Endodermal cell (in vitro differentiated cells): ENCODE data around the gene SEMA5A. TPM values are rescaled to one million over a fixed set of nuclear protein-coding genes. Genes with fewer than 3 reads are reported as not detected.

ENCODE experiments used
- DNase-seq: peaks from one replicate; pipeline ENCODE4 v3.0.0-alpha.2; 2017
- H3K27ac ChIP-seq: 2 replicates; pipeline ENCODE4 v1.5.1; 2013; ENCODE audit warnings: mild to moderate bottlenecking, low read depth, low read length, moderate library complexity
- H3K27me3 ChIP-seq: 2 replicates; pipeline ENCODE4 v1.6.1; 2013; ENCODE audit warnings: mild to moderate bottlenecking, low read length, moderate library complexity; ENCODE audit not compliant: insufficient read depth, control insufficient read depth, poor library complexity, severe bottlenecking
- H3K36me3 ChIP-seq: 2 replicates; pipeline ENCODE4 v1.7.0; 2013; ENCODE audit warnings: mild to moderate bottlenecking, low read length, moderate library complexity; ENCODE audit not compliant: control insufficient read depth, insufficient read depth
- H3K4me1 ChIP-seq: one replicate; pipeline ENCODE4 v1.7.0; 2013; ENCODE audit warnings: low read length; ENCODE audit not compliant: control insufficient read depth, insufficient read depth
- H3K4me3 ChIP-seq: 2 replicates; pipeline ENCODE4 v1.5.1; 2013; ENCODE audit warnings: mild to moderate bottlenecking, low read length, moderate library complexity
- H3K9ac ChIP-seq: 2 replicates; pipeline ENCODE4 v1.6.1; 2013; ENCODE audit warnings: mild to moderate bottlenecking, low read length, moderate library complexity; ENCODE audit not compliant: poor library complexity, severe bottlenecking; ENCODE audit errors: extremely low read depth
- H3K9me3 ChIP-seq: 2 replicates; pipeline ENCODE4 v1.6.1; 2013; ENCODE audit warnings: mild to moderate bottlenecking, low read length, moderate library complexity; ENCODE audit not compliant: control insufficient read depth
- H3K27ac Mint-ChIP-seq: 2 replicates; pipeline ENCODE4 v1.8.0; 2020; ENCODE audit warnings: mixed read lengths
- H3K27me3 Mint-ChIP-seq: 2 replicates; pipeline ENCODE4 v1.8.0; 2021; ENCODE audit warnings: mild to moderate bottlenecking, mixed read lengths; ENCODE audit not compliant: insufficient read depth
- H3K36me3 Mint-ChIP-seq: 2 replicates; pipeline ENCODE4 v1.8.0; 2020; ENCODE audit warnings: low read depth, mixed read lengths
- H3K4me1 Mint-ChIP-seq: 2 replicates; pipeline ENCODE4 v1.8.0; 2020; ENCODE audit warnings: mixed read lengths
- H3K4me3 Mint-ChIP-seq: 2 replicates; pipeline ENCODE4 v1.8.0; 2020; ENCODE audit warnings: mild to moderate bottlenecking, moderate library complexity, mixed read lengths
- H3K9me3 Mint-ChIP-seq: 2 replicates; pipeline ENCODE4 v1.8.0; 2020; ENCODE audit warnings: mild to moderate bottlenecking, mixed read lengths
- WGBS, 2 experiments: methylation state at CpG; one replicate each; pipeline versions ENCODE4 v1.1.5 to v1.1.7; 2013; ENCODE audit warnings: missing lambda C conversion rate in 2 of 2, mixed read lengths in 1 of 2; ENCODE audit not compliant: insufficient coverage in 1 of 2, insufficient read length in 1 of 2; 5-methylcytosine and 5-hydroxymethylcytosine counted together
- total RNA-seq, 2 donors: library from RNA; stranded (reverse); fragmentation: NEBNext Ultra II Directional in 1 of 2; extraction: Animal tissue kit (Norgen Biotek cat#: 25700) in 1 of 2; gene quantifications; 2 replicates in 1 of 2; 3 replicates in 1 of 2; pipeline ENCODE4 v1.2.1, GENCODE V29; 2021
- TF ChIP-seq, protein P1 (sequence below): fragments of 200-600 bp; sonication (generic); conservative IDR thresholded peaks from 2 replicates; pipeline ENCODE4 v1.5.0; 2021; ENCODE audit warnings: antibody characterized with exemption, mild to moderate bottlenecking

The SEMA5A gene
- total RNA-seq, 2 donors from 2014 or later = 46.8 to 77.8 TPM

DNA sequence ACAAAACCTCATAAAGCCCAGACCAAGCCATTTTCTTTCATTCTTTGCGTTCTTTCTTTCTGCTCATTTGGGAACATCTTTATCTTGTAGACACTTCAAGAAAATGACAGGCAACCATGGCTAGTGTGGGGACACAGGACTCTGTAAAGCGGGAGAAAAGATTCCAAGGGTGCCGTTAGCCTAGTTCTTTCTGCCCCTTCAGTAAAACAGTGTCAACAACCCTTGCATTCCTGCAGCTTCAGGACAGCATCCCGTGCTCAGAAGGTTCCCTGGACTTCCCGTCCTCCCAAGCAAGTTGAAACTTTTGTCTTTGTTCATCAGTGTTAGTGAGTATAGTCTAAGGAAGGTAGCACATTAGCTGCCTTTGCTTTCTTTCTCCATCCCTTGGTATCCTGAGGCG is 42.4 kb upstream of the SEMA5A start:
- Histone ChIP-seq H3K9me3 (peaks cover 53% of the 10 kb centered on the region), H3K27ac (no peak overlapping the region), H3K4me1 (no peaks in the 10 kb centered on the region), H3K4me3 (peak overlapping the region; percentile 16), H3K36me3 (peaks cover 56% of the 10 kb centered on the region), H3K27me3 (no peaks in the 10 kb centered on the region), H3K9ac (no peak overlapping the region)
- 74 to 97% methylated on average over 4 to 6 of the region's 6 CpGs for WGBS, 2 experiments
- H3K4me1 Mint-ChIP-seq = no peaks in the 10 kb centered on the region
- H3K9me3 Mint-ChIP-seq = peaks cover 7% of the 10 kb centered on the region
- TF ChIP-seq, protein P1, sequence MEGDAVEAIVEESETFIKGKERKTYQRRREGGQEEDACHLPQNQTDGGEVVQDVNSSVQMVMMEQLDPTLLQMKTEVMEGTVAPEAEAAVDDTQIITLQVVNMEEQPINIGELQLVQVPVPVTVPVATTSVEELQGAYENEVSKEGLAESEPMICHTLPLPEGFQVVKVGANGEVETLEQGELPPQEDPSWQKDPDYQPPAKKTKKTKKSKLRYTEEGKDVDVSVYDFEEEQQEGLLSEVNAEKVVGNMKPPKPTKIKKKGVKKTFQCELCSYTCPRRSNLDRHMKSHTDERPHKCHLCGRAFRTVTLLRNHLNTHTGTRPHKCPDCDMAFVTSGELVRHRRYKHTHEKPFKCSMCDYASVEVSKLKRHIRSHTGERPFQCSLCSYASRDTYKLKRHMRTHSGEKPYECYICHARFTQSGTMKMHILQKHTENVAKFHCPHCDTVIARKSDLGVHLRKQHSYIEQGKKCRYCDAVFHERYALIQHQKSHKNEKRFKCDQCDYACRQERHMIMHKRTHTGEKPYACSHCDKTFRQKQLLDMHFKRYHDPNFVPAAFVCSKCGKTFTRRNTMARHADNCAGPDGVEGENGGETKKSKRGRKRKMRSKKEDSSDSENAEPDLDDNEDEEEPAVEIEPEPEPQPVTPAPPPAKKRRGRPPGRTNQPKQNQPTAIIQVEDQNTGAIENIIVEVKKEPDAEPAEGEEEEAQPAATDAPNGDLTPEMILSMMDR = no peak
- H3K27me3 Mint-ChIP-seq = peaks cover 6% of the 10 kb centered on the region
- no peak overlapping the region for H3K27ac Mint-ChIP-seq
- no peak overlapping the region for H3K4me3 Mint-ChIP-seq
- peaks cover 20% of the 10 kb centered on the region for H3K36me3 Mint-ChIP-seq
- no peak for DNase-seq

DNA sequence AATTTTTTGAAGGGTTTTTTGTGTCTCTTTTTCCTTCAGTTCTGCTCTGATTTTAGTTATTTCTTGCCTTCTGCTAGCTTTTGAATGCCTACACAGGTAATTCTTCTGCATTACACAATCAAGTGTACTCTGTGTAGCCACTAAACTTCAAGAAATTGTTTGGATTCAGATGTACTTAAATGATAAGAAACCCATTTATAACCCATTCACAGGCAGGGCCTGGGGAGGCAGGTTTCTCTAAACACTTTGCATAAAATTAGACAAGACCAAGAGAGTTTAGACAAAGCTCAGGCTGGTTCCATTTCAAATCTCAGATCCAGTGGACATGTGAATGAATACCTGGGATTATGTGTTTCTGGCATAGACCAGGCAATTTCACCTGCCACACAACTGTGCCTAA is 41.3 kb upstream of the SEMA5A start:
- Histone ChIP-seq H3K27me3 (no peaks in the 10 kb centered on the region), H3K4me1 (no peaks in the 10 kb centered on the region), H3K36me3 (peaks cover 49% of the 10 kb centered on the region), H3K9ac (no peak overlapping the region), H3K9me3 (peaks cover 50% of the 10 kb centered on the region), H3K4me3 (peak overlapping the region; percentile 16), H3K27ac (no peak overlapping the region)
- no peak overlapping the region for H3K4me3 Mint-ChIP-seq
- peaks cover 7% of the 10 kb centered on the region for H3K9me3 Mint-ChIP-seq
- TF ChIP-seq, protein P1 = no peak
- H3K27me3 Mint-ChIP-seq = peaks cover 6% of the 10 kb centered on the region
- no peak for DNase-seq
- peaks cover 1% of the 10 kb centered on the region for H3K4me1 Mint-ChIP-seq
- peaks cover 20% of the 10 kb centered on the region for H3K36me3 Mint-ChIP-seq
- no peak overlapping the region for H3K27ac Mint-ChIP-seq

DNA sequence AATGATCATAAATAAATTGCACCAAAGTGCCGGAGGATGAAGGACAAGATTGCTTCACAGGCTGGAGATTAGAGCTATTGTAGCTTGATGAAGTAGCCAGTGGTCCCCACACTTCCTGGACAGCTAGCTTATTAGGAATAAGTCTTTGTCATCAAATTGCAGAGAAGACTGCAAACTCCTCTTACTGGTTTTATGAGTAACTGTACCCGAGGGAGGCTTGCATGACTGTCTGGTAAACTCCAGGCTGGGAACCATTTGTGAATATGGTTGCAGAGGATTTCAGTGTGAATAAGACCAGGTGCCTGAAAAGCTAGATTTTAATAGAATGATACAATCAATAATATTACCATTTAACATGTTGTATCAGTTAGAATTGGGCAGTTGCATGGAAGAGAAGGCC is 36.5 kb upstream of the SEMA5A start:
- no peak overlapping the region for H3K27ac ChIP-seq
- H3K9me3 Mint-ChIP-seq = peaks cover 3% of the 10 kb centered on the region
- WGBS, 2 experiments = 97 to 100% methylated on average over 1 to 2 of the region's 2 CpGs
- H3K4me3 Mint-ChIP-seq = no peak overlapping the region
- H3K36me3 ChIP-seq = peaks cover 4% of the 10 kb centered on the region
- H3K27ac Mint-ChIP-seq = no peak overlapping the region
- H3K36me3 Mint-ChIP-seq = no peaks in the 10 kb centered on the region
- no peaks in the 10 kb centered on the region for H3K4me1 ChIP-seq
- H3K4me1 Mint-ChIP-seq = peaks cover 6% of the 10 kb centered on the region
- H3K27me3 ChIP-seq = no peaks in the 10 kb centered on the region
- no peak overlapping the region for H3K4me3 ChIP-seq
- no peak overlapping the region for H3K9ac ChIP-seq
- DNase-seq = no peak
- TF ChIP-seq, protein P1 = no peak
- peaks cover 14% of the 10 kb centered on the region for H3K9me3 ChIP-seq
- peaks cover 2% of the 10 kb centered on the region for H3K27me3 Mint-ChIP-seq
